ACHN (cell line): Measurements from ENCODE around the gene ECM2.

ENCODE experiments used
- DNase-seq: peaks from one replicate; pipeline ENCODE4 v3.0.0-alpha.2; 2015
- in situ Hi-C: cut with HindIII; loops from 2 replicates; pipeline ENCODE4 v1.10.0; 2017; ENCODE audit warnings: low sequenced_read_pairs, low pct_ligation_motif_present, low pct_unique_long_range_greater_than_20kb

ECM2 gene

GRCh38 chr9:92507005-92507404, 28.8 kb downstream of the ECM2 start:
- in situ Hi-C loops, result no loop called here
- DNase-seq, result no peak

GRCh38 chr9:92506184-92506857, 29.5 kb downstream of the ECM2 start:
- in situ Hi-C loops, result no loop called here

GRCh38 chr9:92504881-92505280, 30.9 kb downstream of the ECM2 start:
- in situ Hi-C loops, result no loop called here
- no peak for DNase-seq

More at GRCh38 chr9:92506184-92506857, 29.5 kb downstream of the ECM2 start:
- peak; percentile 26 for DNase-seq

- no peak for DNase-seq
- in situ Hi-C loops, result no loop called here
Measured at GRCh38 chr9:92503156-92503555, 32.6 kb downstream of the ECM2 start.

GRCh38 chr9:92501671-92502393, 34.0 kb downstream of the ECM2 start:
- peak; percentile 49 for DNase-seq
- in situ Hi-C loops, result no loop called here

- DNase-seq, result no peak
- in situ Hi-C loops, result no loop called here
Measured at GRCh38 chr9:92500725-92501124, 35.1 kb downstream of the ECM2 start.

GRCh38 chr9:92499701-92500100, 36.1 kb downstream of the ECM2 start:
- in situ Hi-C loops, result no loop called here

GRCh38 chr9:92496396-92497176, 39.2 kb downstream of the ECM2 start:
- no peak for DNase-seq
- in situ Hi-C loops, result no loop called here

More at GRCh38 chr9:92499701-92500100, 36.1 kb downstream of the ECM2 start:
- no peak for DNase-seq

GRCh38 chr9:92494856-92495255, 40.9 kb downstream of the ECM2 start:
- in situ Hi-C loops, result no loop called here
- DNase-seq, result no peak

GRCh38 chr9:92493749-92494387, 41.9 kb downstream of the ECM2 start:
- in situ Hi-C loops, result no loop called here
- no peak for DNase-seq

- no peak for DNase-seq
- in situ Hi-C loops, result no loop called here
Measured at GRCh38 chr9:92492781-92493401, 42.9 kb downstream of the ECM2 start.

- in situ Hi-C loops, result no loop called here
- no peak for DNase-seq
Measured at GRCh38 chr9:92488681-92489550, 46.9 kb downstream of the ECM2 start.

GRCh38 chr9:92486371-92486770, 49.4 kb downstream of the ECM2 start:
- DNase-seq, result no peak
- in situ Hi-C loops, result no loop called here

- in situ Hi-C loops, result no loop called here
- no peak for DNase-seq
Measured at GRCh38 chr9:92484563-92484962, 51.2 kb downstream of the ECM2 start.

GRCh38 chr9:92483627-92484545, 51.9 kb downstream of the ECM2 start:
- DNase-seq, result no peak
- in situ Hi-C loops, result no loop called here

GRCh38 chr9:92482805-92483204, 53.0 kb downstream of the ECM2 start:
- DNase-seq, result no peak
- in situ Hi-C loops, result no loop called here

GRCh38 chr9:92482329-92482728, 53.5 kb downstream of the ECM2 start, which contains the start of gene ASPN:
Gene ASPN, minus strand, starts transcription at chr9:92482506.
- in situ Hi-C loops, result no loop called here

More at GRCh38 chr9:92482329-92482728, 53.5 kb downstream of the ECM2 start, which contains the start of gene ASPN:
- no peak for DNase-seq
